ENCODE measurements around the gene PEX14.

DNA sequence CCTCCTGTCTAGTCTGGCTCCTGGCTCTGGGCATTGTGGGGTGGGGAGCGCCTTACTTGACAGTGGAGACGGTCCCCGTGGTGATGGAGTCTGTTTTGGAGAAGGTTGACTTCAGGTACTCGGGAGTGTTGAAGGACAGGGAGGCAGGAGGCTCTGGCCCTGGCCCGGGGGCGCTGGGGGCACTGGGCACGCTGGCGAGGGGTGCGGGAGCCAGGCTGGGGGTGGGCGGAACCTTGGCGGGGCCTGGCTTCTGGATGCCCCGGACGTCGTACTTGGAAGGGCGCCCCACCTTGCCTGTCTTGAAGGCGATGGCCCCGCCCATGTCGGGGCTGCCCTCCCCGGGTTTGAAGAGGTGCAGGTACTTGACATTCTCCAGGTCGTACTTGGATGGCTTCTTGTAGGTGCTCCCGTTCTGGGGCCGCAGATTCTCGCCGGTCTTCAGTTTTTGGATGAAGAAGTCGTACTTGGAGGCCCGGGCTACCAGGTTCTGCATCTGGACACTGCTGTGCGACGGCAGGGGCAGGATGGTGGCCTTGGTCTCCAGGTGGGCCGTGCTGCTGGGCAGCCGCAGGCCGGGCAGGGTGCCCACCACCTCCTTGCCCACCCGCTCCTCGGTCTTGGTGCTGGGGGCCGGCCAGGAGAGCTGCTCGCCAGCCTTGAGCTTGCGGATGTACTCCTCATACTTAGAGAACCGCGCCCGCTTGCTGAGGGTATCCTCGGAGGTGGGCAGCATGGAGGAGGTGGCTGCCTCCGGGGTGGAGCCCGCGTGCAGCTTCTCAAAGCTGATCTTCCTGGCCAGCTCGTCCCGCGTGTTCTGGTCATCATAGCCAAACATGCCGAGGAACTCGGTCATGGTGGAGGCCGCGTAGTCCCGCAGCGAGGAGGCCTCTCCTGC is 185.1 kb downstream of the PEX14 start:
- TF ChIP-seq POLR2A (IDR thresholded peaks at IDR 0.05): no peak
- TF ChIP-seq, protein P1, sequence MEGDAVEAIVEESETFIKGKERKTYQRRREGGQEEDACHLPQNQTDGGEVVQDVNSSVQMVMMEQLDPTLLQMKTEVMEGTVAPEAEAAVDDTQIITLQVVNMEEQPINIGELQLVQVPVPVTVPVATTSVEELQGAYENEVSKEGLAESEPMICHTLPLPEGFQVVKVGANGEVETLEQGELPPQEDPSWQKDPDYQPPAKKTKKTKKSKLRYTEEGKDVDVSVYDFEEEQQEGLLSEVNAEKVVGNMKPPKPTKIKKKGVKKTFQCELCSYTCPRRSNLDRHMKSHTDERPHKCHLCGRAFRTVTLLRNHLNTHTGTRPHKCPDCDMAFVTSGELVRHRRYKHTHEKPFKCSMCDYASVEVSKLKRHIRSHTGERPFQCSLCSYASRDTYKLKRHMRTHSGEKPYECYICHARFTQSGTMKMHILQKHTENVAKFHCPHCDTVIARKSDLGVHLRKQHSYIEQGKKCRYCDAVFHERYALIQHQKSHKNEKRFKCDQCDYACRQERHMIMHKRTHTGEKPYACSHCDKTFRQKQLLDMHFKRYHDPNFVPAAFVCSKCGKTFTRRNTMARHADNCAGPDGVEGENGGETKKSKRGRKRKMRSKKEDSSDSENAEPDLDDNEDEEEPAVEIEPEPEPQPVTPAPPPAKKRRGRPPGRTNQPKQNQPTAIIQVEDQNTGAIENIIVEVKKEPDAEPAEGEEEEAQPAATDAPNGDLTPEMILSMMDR (IDR thresholded peaks at IDR 0.05): no peak
- no peak for TF ChIP-seq POLR2AphosphoS5 (IDR thresholded peaks at IDR 0.05)
- TF ChIP-seq EP300 (IDR thresholded peaks at IDR 0.05): no peak
